HL-60 (cell line): ENCODE data around the gene ETF1.

Experiments
- DNase-seq, 2 experiments: peaks; one replicate each; pipeline ENCODE4 v3.0.0-alpha.2; 2010 to 2020; ENCODE audit warnings: low read depth in 1 of 2, low spot score in 1 of 2
- H3K27ac ChIP-seq: fragments of 250-450 bp; sonication (Bioruptor Pico); replicated peaks from 2 replicates; pipeline ENCODE4 v1.5.1; 2020; ENCODE audit warnings: mild to moderate bottlenecking, moderate library complexity
- H3K27me3 ChIP-seq: fragments of 250-450 bp; sonication (Bioruptor Pico); 2 replicates; pipeline ENCODE4 v1.5.1; 2021; ENCODE audit warnings: mild to moderate bottlenecking, moderate library complexity; ENCODE audit not compliant: insufficient read depth, poor library complexity, severe bottlenecking
- H3K4me3 ChIP-seq: replicated peaks from 2 replicates; pipeline ENCODE4 v1.5.1; 2011; ENCODE audit warnings: mild to moderate bottlenecking, control low read depth, low read length; ENCODE audit not compliant: insufficient read depth
- CTCF ChIP-seq: IDR thresholded peaks from one replicate; pipeline ENCODE4 v1.5.1; 2011; ENCODE audit warnings: low read length, control low read depth, inconsistent platforms; ENCODE audit not compliant: insufficient read depth
- GABPA ChIP-seq: IDR thresholded peaks from 2 replicates; pipeline ENCODE4 v1.6.1; 2012; ENCODE audit warnings: low read depth
- POLR2AphosphoS5 ChIP-seq: IDR thresholded peaks from 2 replicates; pipeline ENCODE4 v1.6.1; 2012; ENCODE audit warnings: low read depth
- REST ChIP-seq: IDR thresholded peaks from 2 replicates; pipeline ENCODE4 v1.6.1; 2012; ENCODE audit warnings: low read depth; ENCODE audit not compliant: insufficient replicate concordance
- SPI1 ChIP-seq: IDR thresholded peaks from 2 replicates; pipeline ENCODE4 v1.6.1; 2012; ENCODE audit warnings: low read depth, mild to moderate bottlenecking, borderline replicate concordance

Gene ETF1

GRCh38 chr5:138471052-138471361 lies 72.0 kb downstream of the ETF1 start:
- no peaks in the 10 kb centered on the region for H3K27me3 ChIP-seq
- DNase-seq = no peak
- TF ChIP-seq SPI1 = no peak

GRCh38 chr5:138470322-138471051 lies 72.5 kb downstream of the ETF1 start:
- H3K27ac ChIP-seq = no peak overlapping the region
- no peak for DNase-seq
- no peaks in the 10 kb centered on the region for H3K27me3 ChIP-seq
- no peak overlapping the region for H3K4me3 ChIP-seq
- TF ChIP-seq POLR2AphosphoS5 (no peak), REST (no peak), GABPA (no peak), SPI1 (no peak), CTCF (no peak)

More at GRCh38 chr5:138471052-138471361, 72.0 kb downstream of the ETF1 start:
- Histone ChIP-seq H3K27ac (no peak overlapping the region), H3K4me3 (no peak overlapping the region)

GRCh38 chr5:138469540-138470321 lies 73.3 kb downstream of the ETF1 start:
- Histone ChIP-seq H3K4me3 (no peak overlapping the region), H3K27ac (no peak overlapping the region), H3K27me3 (no peaks in the 10 kb centered on the region)
- no peak for DNase-seq
- TF ChIP-seq GABPA = no peak
- TF ChIP-seq REST = no peak
- TF ChIP-seq SPI1 = no peak
- no peak for TF ChIP-seq CTCF
- no peak for TF ChIP-seq POLR2AphosphoS5

- Histone ChIP-seq H3K4me3 (no peak overlapping the region), H3K27ac (no peak overlapping the region), H3K27me3 (no peaks in the 10 kb centered on the region)
- DNase-seq = no peak
- TF ChIP-seq GABPA (no peak), POLR2AphosphoS5 (no peak), REST (no peak), SPI1 (no peak), CTCF (no peak)
Observed at GRCh38 chr5:138468966-138469539, 74.0 kb downstream of the ETF1 start.
